H9 (cell line): ENCODE measurements around the gene ITPA. TPM values are rescaled to one million over a fixed set of nuclear protein-coding genes. Genes with fewer than 3 reads are reported as not detected.

ENCODE experiments used
- DNase-seq: peaks from one replicate; pipeline ENCODE4 v3.0.0-alpha.2; 2017
- H2AFZ ChIP-seq: one replicate; pipeline ENCODE4 v1.6.1; 2013; ENCODE audit warnings: mild to moderate bottlenecking, low read length, control low read depth, moderate library complexity
- H2AK5ac ChIP-seq: 2 replicates; pipeline ENCODE4 v1.6.1; 2013; ENCODE audit warnings: low read length, control low read depth, mixed read lengths; ENCODE audit not compliant: insufficient read length
- H2BK120ac ChIP-seq: one replicate; pipeline ENCODE4 v1.6.1; 2013; ENCODE audit warnings: low read depth, mild to moderate bottlenecking, low read length, control low read depth, inconsistent platforms; ENCODE audit not compliant: poor library complexity, severe bottlenecking
- H2BK12ac ChIP-seq: 2 replicates; pipeline ENCODE4 v1.6.1; 2013; ENCODE audit warnings: low read length, control low read depth, mixed read lengths, low read depth; ENCODE audit not compliant: insufficient read length
- H2BK15ac ChIP-seq: 2 replicates; pipeline ENCODE4 v1.6.1; 2013; ENCODE audit warnings: low read depth, low read length, control low read depth
- H2BK20ac ChIP-seq: one replicate; pipeline ENCODE4 v1.6.1; 2013; ENCODE audit warnings: low read depth, mild to moderate bottlenecking, low read length, control low read depth, inconsistent platforms; ENCODE audit not compliant: poor library complexity, severe bottlenecking
- H2BK5ac ChIP-seq: 2 replicates; pipeline ENCODE4 v1.6.1; 2013; ENCODE audit warnings: low read length, control low read depth, mixed read lengths; ENCODE audit not compliant: insufficient read length
- H3K14ac ChIP-seq: 2 replicates; pipeline ENCODE4 v1.6.1; 2013; ENCODE audit warnings: low read length, control low read depth; ENCODE audit not compliant: insufficient read depth
- H3K18ac ChIP-seq: 2 replicates; pipeline ENCODE4 v1.6.1; 2013; ENCODE audit warnings: low read depth, mild to moderate bottlenecking, mixed read lengths, low read length, control low read depth; ENCODE audit not compliant: insufficient read length
- H3K23ac ChIP-seq: 2 replicates; pipeline ENCODE4 v1.6.1; 2013; ENCODE audit warnings: low read length, control low read depth, mixed read lengths, low read depth; ENCODE audit not compliant: insufficient read length
- H3K23me2 ChIP-seq: 2 replicates; pipeline ENCODE4 v1.6.1; 2013; ENCODE audit warnings: low read depth, mild to moderate bottlenecking, mixed read lengths, low read length, control low read depth; ENCODE audit not compliant: insufficient read length, poor library complexity, severe bottlenecking
- H3K27ac ChIP-seq: 2 replicates; pipeline ENCODE4 v1.5.1; 2013; ENCODE audit warnings: low read length, control low read depth, mixed read lengths, low read depth; ENCODE audit not compliant: insufficient read length
- H3K27me3 ChIP-seq: 2 replicates; pipeline ENCODE4 v1.6.1; 2013; ENCODE audit warnings: low read length, control low read depth, inconsistent platforms; ENCODE audit not compliant: insufficient read depth
- H3K4ac ChIP-seq: 2 replicates; pipeline ENCODE4 v1.6.1; 2013; ENCODE audit warnings: low read depth, mild to moderate bottlenecking, control low read depth, inconsistent platforms, low read length, moderate library complexity
- H3K4me1 ChIP-seq: 2 replicates; pipeline ENCODE4 v1.6.1; 2013; ENCODE audit warnings: low read length, control low read depth, inconsistent platforms; ENCODE audit not compliant: insufficient read depth
- H3K4me2 ChIP-seq: 2 replicates; pipeline ENCODE4 v1.6.1; 2013; ENCODE audit warnings: low read length, control low read depth, mixed read lengths; ENCODE audit not compliant: insufficient read length, insufficient read depth
- H3K56ac ChIP-seq: 2 replicates; pipeline ENCODE4 v1.6.1; 2013; ENCODE audit warnings: low read depth, mild to moderate bottlenecking, mixed read lengths, low read length, control low read depth; ENCODE audit not compliant: insufficient read length
- H3K79me1 ChIP-seq: 2 replicates; pipeline ENCODE4 v1.6.1; 2013; ENCODE audit warnings: low read depth, mild to moderate bottlenecking, moderate library complexity, low read length, control low read depth, inconsistent platforms; ENCODE audit not compliant: insufficient read depth, poor library complexity, severe bottlenecking
- H3K79me2 ChIP-seq: 2 replicates; pipeline ENCODE4 v1.6.1; 2013; ENCODE audit warnings: low read length, control low read depth, inconsistent platforms; ENCODE audit not compliant: insufficient read depth
- H3K9ac ChIP-seq: 2 replicates; pipeline ENCODE4 v1.6.1; 2013; ENCODE audit warnings: low read length, control low read depth, mixed read lengths; ENCODE audit not compliant: insufficient read length; ENCODE audit errors: extremely low read depth
- H3K9me3 ChIP-seq: one replicate; pipeline ENCODE4 v1.6.1; 2013; ENCODE audit warnings: low read depth, low read length, inconsistent platforms; ENCODE audit not compliant: control insufficient read depth
- H3T11ph ChIP-seq: one replicate; pipeline ENCODE4 v1.6.1; 2013; ENCODE audit warnings: mild to moderate bottlenecking, low read length, control low read depth, inconsistent platforms
- H4K20me1 ChIP-seq: one replicate; pipeline ENCODE4 v1.6.1; 2013; ENCODE audit not compliant: control insufficient read depth, insufficient read length, insufficient read depth
- H4K5ac ChIP-seq: 2 replicates; pipeline ENCODE4 v1.6.1; 2013; ENCODE audit warnings: low read depth, mild to moderate bottlenecking, mixed read lengths, low read length, control low read depth; ENCODE audit not compliant: insufficient read length
- H4K8ac ChIP-seq: replicated peaks from 2 replicates; pipeline ENCODE4 v1.6.1; 2013; ENCODE audit warnings: low read length, control low read depth, mixed read lengths, low read depth; ENCODE audit not compliant: insufficient read length
- H4K91ac ChIP-seq: 2 replicates; pipeline ENCODE4 v1.6.1; 2013; ENCODE audit warnings: low read depth, mild to moderate bottlenecking, moderate library complexity, mixed read lengths, low read length, control low read depth; ENCODE audit not compliant: insufficient read length
- H3K27ac Mint-ChIP-seq, 3 experiments: 2 replicates in 2 of 3; 3 replicates in 1 of 3; pipeline ENCODE4 v1.8.0; 2020 to 2021; ENCODE audit warnings: mixed read lengths in 3 of 3, mild to moderate bottlenecking in 1 of 3, moderate library complexity in 1 of 3
- H3K27me3 Mint-ChIP-seq: 2 replicates; pipeline ENCODE4 v1.8.0; 2021; ENCODE audit warnings: low read depth, mild to moderate bottlenecking, moderate library complexity, mixed read lengths
- H3K36me3 Mint-ChIP-seq, 3 experiments: 2 replicates in 2 of 3; 3 replicates in 1 of 3; pipeline ENCODE4 v1.8.0; 2020 to 2021; ENCODE audit warnings: low read depth in 3 of 3, mixed read lengths in 3 of 3; ENCODE audit not compliant: insufficient read depth in 1 of 3
- H3K4me1 Mint-ChIP-seq, 2 experiments: 2 replicates each; pipeline ENCODE4 v1.8.0; 2020; ENCODE audit warnings: mixed read lengths in 2 of 2
- H3K4me3 Mint-ChIP-seq, 2 experiments: 2 replicates in 1 of 2; 3 replicates in 1 of 2; pipeline ENCODE4 v1.8.0; 2020 to 2021; ENCODE audit warnings: mild to moderate bottlenecking in 2 of 2, mixed read lengths in 2 of 2, moderate library complexity in 1 of 2
- H3K9me3 Mint-ChIP-seq, 2 experiments: 2 replicates in 1 of 2; 3 replicates in 1 of 2; pipeline ENCODE4 v1.8.0; 2020; ENCODE audit warnings: mild to moderate bottlenecking in 2 of 2, mixed read lengths in 2 of 2, moderate library complexity in 1 of 2
- CTCF ChIP-seq: fragments of 200-600 bp; sonication (generic); conservative IDR thresholded peaks from 3 replicates; pipeline ENCODE4 v1.8.0; 2021; ENCODE audit warnings: antibody characterized with exemption, mild to moderate bottlenecking
- WGBS: extraction: QIAGEN DNeasy Blood & Tissue Kit; methylation state at CpG from one replicate; pipeline ENCODE4 v1.1.7; 2013; ENCODE audit warnings: missing lambda C conversion rate, low lambda C conversion rate, mixed read lengths; ENCODE audit not compliant: insufficient read length; ENCODE audit errors: extremely low coverage; 5-methylcytosine and 5-hydroxymethylcytosine counted together
- total RNA-seq: library from RNA; stranded (reverse); gene quantifications from 2 replicates; pipeline ENCODE4 v1.2.1, GENCODE V29; 2021

The ITPA gene
- total RNA-seq, 1 experiment from 2014 or later, result 74.5 TPM

GRCh38 chr20:3193806-3194616 lies 15.3 kb upstream of the ITPA start:
- H3K9me3 Mint-ChIP-seq, result no peaks in the 10 kb centered on the region
- Histone ChIP-seq H3K27me3 (no peaks in the 10 kb centered on the region), H3K9ac (no peak overlapping the region), H2BK20ac (no peak overlapping the region), H3K4me1 (no peaks in the 10 kb centered on the region), H2BK5ac (no peak overlapping the region), H2BK120ac (no peak overlapping the region), H3K56ac (no peak overlapping the region), H2BK15ac (no peak overlapping the region), H2AFZ (no peak overlapping the region), H4K20me1 (no peaks in the 10 kb centered on the region), H3K27ac (no peak overlapping the region), H4K5ac (no peak overlapping the region), H3K23me2 (no peaks in the 10 kb centered on the region), H4K8ac (no peak overlapping the region), H3K4me2 (no peak overlapping the region), H3K23ac (no peak overlapping the region), H4K91ac (no peak overlapping the region), H3K79me1 (no peaks in the 10 kb centered on the region), H2BK12ac (no peak overlapping the region), H3K9me3 (no peaks in the 10 kb centered on the region), H3K18ac (no peak overlapping the region), H3K14ac (no peak overlapping the region), H3T11ph (no peak overlapping the region), H3K4ac (no peak overlapping the region), H3K79me2 (no peaks in the 10 kb centered on the region), H2AK5ac (no peak overlapping the region)
- DNase-seq, result no peak
- no peak for TF ChIP-seq CTCF
- no peaks in the 10 kb centered on the region for H3K27me3 Mint-ChIP-seq
- peaks cover 49 to 81% (median 77%) of the 10 kb centered on the region in 3 experiments for H3K36me3 Mint-ChIP-seq
- no peak overlapping the region for H3K4me3 Mint-ChIP-seq
- no peak overlapping the region for H3K27ac Mint-ChIP-seq
- no CpG with 5 or more reads among the region's 14 CpGs for WGBS
- H3K4me1 Mint-ChIP-seq, result no peaks in the 10 kb centered on the region; a peak in 1 of 4 replicates
